ENCODE measurements around the gene GATA1.

GRCh38 chrX:48754238-48754637 is 32.2 kb upstream of the GATA1 start:
- TF ChIP-seq CTCF (IDR thresholded peaks at IDR 0.05) (no peak), POLR2A (IDR thresholded peaks at IDR 0.05) (no peak)
